ENCODE results near the gene ADCY5.

ADCY5 gene

GRCh38 chr3:123289391-123290106, 159.3 kb downstream of the ADCY5 start:
- H3F3A ChIP-seq (ENCODE audit: insufficient read depth, low read length): no peaks in the 10 kb centered on the region
- no peak overlapping the region for H3K27ac ChIP-seq (ENCODE audit: low read depth, low read length, poor library complexity, severe bottlenecking)
- 0 out of 2 replicates have a peak, but pooled peaks cover 11% of the 10 kb centered on the region for H3K27me3 ChIP-seq (ENCODE audit: insufficient read depth, low read length)
- no peaks in the 10 kb centered on the region for H4K20me1 ChIP-seq (ENCODE audit: insufficient read depth, low read length)
- no peaks in the 10 kb centered on the region for H3K36me3 ChIP-seq (ENCODE audit: insufficient read depth, low read length)
- H3K9ac ChIP-seq (ENCODE audit: low read length): no peak overlapping the region
- TF ChIP-seq, protein P1, sequence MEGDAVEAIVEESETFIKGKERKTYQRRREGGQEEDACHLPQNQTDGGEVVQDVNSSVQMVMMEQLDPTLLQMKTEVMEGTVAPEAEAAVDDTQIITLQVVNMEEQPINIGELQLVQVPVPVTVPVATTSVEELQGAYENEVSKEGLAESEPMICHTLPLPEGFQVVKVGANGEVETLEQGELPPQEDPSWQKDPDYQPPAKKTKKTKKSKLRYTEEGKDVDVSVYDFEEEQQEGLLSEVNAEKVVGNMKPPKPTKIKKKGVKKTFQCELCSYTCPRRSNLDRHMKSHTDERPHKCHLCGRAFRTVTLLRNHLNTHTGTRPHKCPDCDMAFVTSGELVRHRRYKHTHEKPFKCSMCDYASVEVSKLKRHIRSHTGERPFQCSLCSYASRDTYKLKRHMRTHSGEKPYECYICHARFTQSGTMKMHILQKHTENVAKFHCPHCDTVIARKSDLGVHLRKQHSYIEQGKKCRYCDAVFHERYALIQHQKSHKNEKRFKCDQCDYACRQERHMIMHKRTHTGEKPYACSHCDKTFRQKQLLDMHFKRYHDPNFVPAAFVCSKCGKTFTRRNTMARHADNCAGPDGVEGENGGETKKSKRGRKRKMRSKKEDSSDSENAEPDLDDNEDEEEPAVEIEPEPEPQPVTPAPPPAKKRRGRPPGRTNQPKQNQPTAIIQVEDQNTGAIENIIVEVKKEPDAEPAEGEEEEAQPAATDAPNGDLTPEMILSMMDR (IDR thresholded peaks at IDR 0.05; ENCODE audit: low read length): no peak
- no peak for TF ChIP-seq EZH2 (IDR thresholded peaks at IDR 0.05; ENCODE audit: borderline replicate concordance, low read length)
- H3K79me2 ChIP-seq (ENCODE audit: insufficient read depth, low read length): no peaks in the 10 kb centered on the region
- no peaks in the 10 kb centered on the region for H3K4me1 ChIP-seq (ENCODE audit: insufficient read depth, low read length, severe bottlenecking)
- H3K9me3 ChIP-seq (ENCODE audit: low read length): no peaks in the 10 kb centered on the region
- no peak overlapping the region for H3K4me3 ChIP-seq (ENCODE audit: low read depth, low read length, poor library complexity, severe bottlenecking)
- H3K4me2 ChIP-seq (ENCODE audit: low read length): no peak overlapping the region
- no peaks in the 10 kb centered on the region for H3K9me2 ChIP-seq (ENCODE audit: low read depth, low read length)
- H2AFZ ChIP-seq (ENCODE audit: low read length): no peak overlapping the region

DNA sequence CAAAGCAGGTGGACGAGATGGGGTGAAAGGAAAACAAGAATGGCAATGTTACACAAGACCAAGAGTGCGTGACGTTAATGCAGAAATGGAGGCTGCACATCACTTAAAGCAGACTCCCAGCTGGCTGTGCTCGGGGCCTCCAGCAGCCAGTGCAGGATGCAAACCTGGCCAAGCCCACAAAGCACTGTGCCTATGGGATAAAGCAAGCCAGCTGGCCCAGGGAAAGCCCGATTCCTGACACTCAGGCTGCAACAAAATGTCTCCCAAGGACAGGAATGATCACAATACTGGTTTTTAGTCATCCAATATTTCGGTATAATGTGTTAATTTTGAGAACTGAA, 161.0 kb downstream of the ADCY5 start:
- Histone ChIP-seq H3K9me3 (ENCODE audit: low read length) (no peaks in the 10 kb centered on the region), H2AFZ (ENCODE audit: low read length) (no peak overlapping the region), H3K79me2 (ENCODE audit: insufficient read depth, low read length) (no peaks in the 10 kb centered on the region), H3K27me3 (ENCODE audit: insufficient read depth, low read length) (0 out of 2 replicates have a peak, but pooled peaks cover 11% of the 10 kb centered on the region), H3F3A (ENCODE audit: insufficient read depth, low read length) (no peaks in the 10 kb centered on the region), H3K9ac (ENCODE audit: low read length) (no peak overlapping the region), H3K4me3 (ENCODE audit: low read depth, low read length, poor library complexity, severe bottlenecking) (no peak overlapping the region), H4K20me1 (ENCODE audit: insufficient read depth, low read length) (no peaks in the 10 kb centered on the region), H3K27ac (ENCODE audit: low read depth, low read length, poor library complexity, severe bottlenecking) (no peak overlapping the region), H3K4me1 (ENCODE audit: insufficient read depth, low read length, severe bottlenecking) (no peaks in the 10 kb centered on the region), H3K36me3 (ENCODE audit: insufficient read depth, low read length) (no peaks in the 10 kb centered on the region), H3K9me2 (ENCODE audit: low read depth, low read length) (no peaks in the 10 kb centered on the region), H3K4me2 (ENCODE audit: low read length) (no peak overlapping the region)
- TF ChIP-seq, protein P1 (IDR thresholded peaks at IDR 0.05; ENCODE audit: low read length): no peak
- TF ChIP-seq EZH2 (IDR thresholded peaks at IDR 0.05; ENCODE audit: borderline replicate concordance, low read length): no peak

DNA sequence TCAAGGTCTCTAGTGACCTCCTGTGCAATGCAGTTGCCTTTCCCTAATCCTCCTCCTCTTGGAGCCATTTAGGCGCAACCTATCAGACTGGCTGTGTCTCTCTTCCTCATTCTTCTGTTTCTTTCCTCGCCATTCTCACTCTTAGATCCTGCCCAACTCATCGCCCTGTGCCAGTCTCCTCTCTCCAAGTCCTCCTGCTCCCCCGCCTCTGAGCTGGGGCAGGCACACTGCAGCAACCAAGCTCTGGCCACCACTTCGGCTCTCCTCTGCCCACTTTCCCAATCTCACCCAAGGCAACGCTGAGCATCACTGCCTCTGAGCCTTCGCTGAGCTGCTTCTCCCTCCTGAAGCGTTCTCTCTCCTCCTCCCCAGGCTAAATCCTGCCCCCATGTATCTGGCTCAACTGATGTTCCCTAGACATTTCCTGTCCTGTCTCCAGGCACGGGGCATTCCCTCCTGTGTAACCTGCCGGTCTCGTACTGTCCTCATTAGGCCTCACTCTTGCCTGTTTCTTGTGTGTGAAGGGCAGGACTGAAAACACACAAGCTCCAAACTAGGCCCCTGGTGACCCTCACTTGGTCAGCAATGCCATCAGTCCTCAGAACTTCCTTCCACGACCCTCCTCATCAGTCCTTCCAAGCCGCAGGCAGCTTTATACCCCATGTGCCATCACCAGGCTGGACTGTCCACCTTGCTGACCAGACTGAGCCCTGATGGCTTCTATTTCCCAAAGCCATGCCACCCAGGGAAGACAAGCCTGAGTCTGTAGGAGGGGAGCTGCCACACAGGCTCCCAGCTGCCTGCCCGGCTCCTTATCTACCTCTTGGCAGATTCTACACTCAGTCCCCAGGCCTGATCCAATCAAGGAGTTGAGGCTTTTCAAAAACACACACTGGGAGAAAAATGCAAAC, 161.6 kb downstream of the ADCY5 start:
- Histone ChIP-seq H3K79me2 (ENCODE audit: insufficient read depth, low read length) (no peaks in the 10 kb centered on the region), H3F3A (ENCODE audit: insufficient read depth, low read length) (no peaks in the 10 kb centered on the region), H3K9me2 (ENCODE audit: low read depth, low read length) (no peaks in the 10 kb centered on the region), H2AFZ (ENCODE audit: low read length) (no peak overlapping the region), H3K27me3 (ENCODE audit: insufficient read depth, low read length) (0 out of 2 replicates have a peak, but pooled peaks cover 11% of the 10 kb centered on the region), H3K9me3 (ENCODE audit: low read length) (no peaks in the 10 kb centered on the region), H4K20me1 (ENCODE audit: insufficient read depth, low read length) (no peaks in the 10 kb centered on the region), H3K4me2 (ENCODE audit: low read length) (no peak overlapping the region), H3K36me3 (ENCODE audit: insufficient read depth, low read length) (no peaks in the 10 kb centered on the region), H3K4me1 (ENCODE audit: insufficient read depth, low read length, severe bottlenecking) (no peaks in the 10 kb centered on the region), H3K27ac (ENCODE audit: low read depth, low read length, poor library complexity, severe bottlenecking) (no peak overlapping the region), H3K9ac (ENCODE audit: low read length) (no peak overlapping the region), H3K4me3 (ENCODE audit: low read depth, low read length, poor library complexity, severe bottlenecking) (no peak overlapping the region)
- TF ChIP-seq EZH2 (IDR thresholded peaks at IDR 0.05; ENCODE audit: borderline replicate concordance, low read length): no peak
- TF ChIP-seq, protein P1 (IDR thresholded peaks at IDR 0.05; ENCODE audit: low read length): no peak

Measured in OCI-LY1 (cell line).